HCT116 (cell line): ENCODE results near the gene PARVA. TPM values are rescaled to one million over a fixed set of nuclear protein-coding genes. Genes with fewer than 3 reads are reported as not detected.

Source experiments
- ATAC-seq: fragments of 200-7000 bp; cut with Tn5 transposase; 2 replicates; pipeline ENCODE4 v1.9.1; 2020; ENCODE audit warnings: mild to moderate bottlenecking, moderate library complexity
- BruUV-seq: library from RNA; stranded (reverse); fragments of 400-500 nt; replicated peaks from 2 replicates; lab custom pipeline; 2021; lab: Mats Ljungman, UMichigan
- CTCF ChIA-PET: fragments of 300-600 bp; sonication (Branson Sonifier 250); formaldehyde crosslinking; loops from one replicate; lab custom pipeline; 2021; ENCODE audit warnings: antibody characterized with exemption; lab: Charles Lee
- POLR2A ChIA-PET: fragments of 300-600, 350-600 bp; sonication (Branson Sonifier 250); formaldehyde crosslinking; loops from one replicate; lab custom pipeline; 2021; ENCODE audit warnings: antibody characterized with exemption; lab: Charles Lee
- RAD21 ChIA-PET, 2 experiments: fragments of 300-600 bp; sonication (Branson Sonifier 250); formaldehyde crosslinking; loops; one replicate each; lab custom pipeline; 2023; ENCODE audit warnings: low total read pairs in 2 of 2; ENCODE audit not compliant: uncharacterized antibody in 2 of 2, unreplicated experiment in 2 of 2, low non-redundant PET in 1 of 2; lab: Charles Lee
- DNase-seq: peaks from one replicate; pipeline ENCODE4 v3.0.0-alpha.2; 2010; ENCODE audit warnings: low read depth, low spot score
- H2AFZ ChIP-seq: fragments of 200-600 bp; shearing (Covaris generic), sonication (generic); 2 replicates; pipeline ENCODE4 v1.6.1; 2017; ENCODE audit warnings: low read depth, mixed run types, mixed read lengths, antibody characterized with exemption, low read length; ENCODE audit not compliant: poor library complexity, severe bottlenecking
- H3K27ac ChIP-seq: 2 replicates; pipeline ENCODE4 v1.5.1; 2012; ENCODE audit warnings: low read depth, low read length
- H3K27me3 ChIP-seq: fragments of 200-600 bp; sonication (generic); 2 replicates; pipeline ENCODE4 v1.6.1; 2016; ENCODE audit warnings: mixed run types, low read length, mixed read lengths; ENCODE audit not compliant: insufficient read depth
- H3K36me3 ChIP-seq, 2 experiments: fragments of 200-500 bp in 1 of 2; fragments of 200-600 bp in 1 of 2; sonication (Bioruptor generic) in 1 of 2; sonication (generic) in 1 of 2; 2 replicates each; pipeline versions ENCODE4 v1.5.1 to v1.6.1; 2014 to 2016; ENCODE audit warnings: low read length in 2 of 2, inconsistent platforms in 1 of 2, mixed read lengths in 1 of 2, mixed run types in 1 of 2; ENCODE audit not compliant: insufficient read depth in 2 of 2, control insufficient read depth in 1 of 2
- H3K4me1 ChIP-seq, 2 experiments: fragments of 200-600 bp in 1 of 2; sonication (generic) in 1 of 2; 2 replicates each; pipeline versions ENCODE4 v1.5.1 to v1.6.1; 2012 to 2017; ENCODE audit warnings: low read length in 2 of 2, inconsistent platforms in 1 of 2, mild to moderate bottlenecking in 1 of 2, mixed read lengths in 1 of 2, mixed run types in 1 of 2, moderate library complexity in 1 of 2; ENCODE audit not compliant: insufficient read depth in 2 of 2, control insufficient read depth in 1 of 2
- H3K4me2 ChIP-seq: fragments of 200-600 bp; sonication (generic); 2 replicates; pipeline ENCODE4 v1.6.1; 2017; ENCODE audit warnings: mixed run types, low read length, mixed read lengths
- H3K4me3 ChIP-seq, 2 experiments: fragments of 200-600 bp in 1 of 2; sonication (generic) in 1 of 2; replicated peaks in 1 of 2; 2 replicates each; pipeline ENCODE4 v1.5.1; 2011 to 2016; ENCODE audit warnings: low read length in 2 of 2, control low read depth in 1 of 2, low read depth in 1 of 2, mild to moderate bottlenecking in 1 of 2, mixed read lengths in 1 of 2, mixed run types in 1 of 2
- H3K79me2 ChIP-seq: fragments of 200-600 bp; sonication (generic); 2 replicates; pipeline ENCODE4 v1.6.1; 2017; ENCODE audit warnings: mild to moderate bottlenecking, mixed run types, low read length, moderate library complexity, mixed read lengths; ENCODE audit not compliant: insufficient read depth
- H3K9ac ChIP-seq: fragments of 200-600 bp; sonication (generic); 2 replicates; pipeline ENCODE4 v1.6.1; 2016; ENCODE audit warnings: low read length, mixed read lengths
- H3K9me2 ChIP-seq: fragments of 200-600 bp; sonication (generic), shearing (Covaris generic); 2 replicates; pipeline ENCODE4 v1.6.1; 2017; ENCODE audit warnings: mixed run types, mild to moderate bottlenecking, moderate library complexity; ENCODE audit not compliant: insufficient read depth
- H3K9me3 ChIP-seq, 2 experiments: fragments of 200-500 bp in 1 of 2; fragments of 200-600 bp in 1 of 2; sonication (Bioruptor generic) in 1 of 2; sonication (generic) in 1 of 2; 2 replicates each; pipeline ENCODE4 v1.6.1; 2014 to 2017; ENCODE audit warnings: low read length in 2 of 2, mixed read lengths in 2 of 2, inconsistent platforms in 1 of 2, low read depth in 1 of 2, mild to moderate bottlenecking in 1 of 2, mixed run types in 1 of 2, moderate library complexity in 1 of 2; ENCODE audit not compliant: control insufficient read depth in 1 of 2, insufficient read depth in 1 of 2
- H4K20me1 ChIP-seq: fragments of 200-600 bp; sonication (generic), shearing (Covaris generic); 2 replicates; pipeline ENCODE4 v1.6.1; 2017; ENCODE audit warnings: mixed run types, mild to moderate bottlenecking, moderate library complexity; ENCODE audit not compliant: insufficient read depth
- ATF3 ChIP-seq: IDR thresholded peaks from 2 replicates; pipeline ENCODE4 v1.6.1; 2012
- CBX3 ChIP-seq: IDR thresholded peaks from 2 replicates; pipeline ENCODE4 v1.6.1; 2012; ENCODE audit warnings: low read depth
- CTCF ChIP-seq, 3 experiments: fragments of 200-600 bp in 1 of 3; sonication (generic) in 1 of 3; IDR thresholded peaks in 2 of 3; conservative IDR thresholded peaks in 1 of 3; 2 replicates each; pipeline ENCODE4 v1.5.1; 2012 to 2017; ENCODE audit warnings: low read depth in 2 of 3, low read length in 2 of 3, antibody characterized with exemption in 1 of 3, borderline replicate concordance in 1 of 3, control low read depth in 1 of 3, mild to moderate bottlenecking in 1 of 3, mixed read lengths in 1 of 3, mixed run types in 1 of 3, moderate library complexity in 1 of 3; ENCODE audit not compliant: insufficient read depth in 1 of 3
- EGR1 ChIP-seq: IDR thresholded peaks from 2 replicates; pipeline ENCODE4 v1.6.1; 2012; ENCODE audit warnings: low read depth
- EZH2 ChIP-seq: fragments of 200-600 bp; sonication (generic); IDR thresholded peaks from 2 replicates; pipeline ENCODE4 v1.6.1; 2017; ENCODE audit warnings: antibody characterized with exemption, mixed run types
- EZH2phosphoT487 ChIP-seq: fragments of 200-600 bp; IDR thresholded peaks from 2 replicates; pipeline ENCODE4 v1.6.1; 2018; ENCODE audit warnings: antibody characterized with exemption, borderline replicate concordance
- FOSL1 ChIP-seq: IDR thresholded peaks from 2 replicates; pipeline ENCODE4 v1.6.1; 2012; ENCODE audit warnings: low read depth
- MAX ChIP-seq: IDR thresholded peaks from 2 replicates; pipeline ENCODE4 v1.6.1; 2012
- POLR2A ChIP-seq: IDR thresholded peaks from 2 replicates; pipeline ENCODE4 v1.7.0; 2011; ENCODE audit warnings: borderline replicate concordance; ENCODE audit not compliant: insufficient read depth, insufficient read length; ENCODE audit errors: extremely low read depth
- POLR2AphosphoS5 ChIP-seq: IDR thresholded peaks from 2 replicates; pipeline ENCODE4 v1.6.1; 2011; ENCODE audit warnings: mild to moderate bottlenecking, low read depth, low read length, moderate library complexity
- SIN3A ChIP-seq: IDR thresholded peaks from 2 replicates; pipeline ENCODE4 v1.6.1; 2012; ENCODE audit warnings: low read depth
- SP1 ChIP-seq: IDR thresholded peaks from 2 replicates; pipeline ENCODE4 v1.6.1; 2012; ENCODE audit warnings: low read depth
- TCF7L2 ChIP-seq: IDR thresholded peaks from 2 replicates; pipeline ENCODE4 v1.7.0; 2011; ENCODE audit warnings: borderline replicate concordance, inconsistent platforms; ENCODE audit not compliant: insufficient read depth, insufficient read length; ENCODE audit errors: extremely low read depth
- ZBTB33 ChIP-seq: IDR thresholded peaks from 2 replicates; pipeline ENCODE4 v1.6.1; 2011; ENCODE audit warnings: mild to moderate bottlenecking, low read length, moderate library complexity; ENCODE audit not compliant: insufficient replicate concordance; ENCODE audit errors: extremely low read depth
- ZNF274 ChIP-seq: fragments of 200-500 bp; sonication (Bioruptor generic); IDR thresholded peaks from 2 replicates; pipeline ENCODE4 v1.6.1; 2014; ENCODE audit warnings: mild to moderate bottlenecking, low read depth, low read length, inconsistent platforms
- intact Hi-C: fragments of 100-400 bp; cut with micrococcal nuclease; formaldehyde crosslinking; loops from 2 replicates; pipeline ENCODE4 v1.10.0; 2022
- total RNA-seq: library from RNA; stranded (reverse); gene quantifications from one replicate; pipeline ENCODE4 v1.2.1, GENCODE V29; 2021; ENCODE audit not compliant: unreplicated experiment

Gene PARVA
- total RNA-seq, 1 experiment from 2014 or later, result 18.4 TPM

GRCh38 chr11:12403122-12403996, 26.0 kb downstream of the PARVA start:
- Histone ChIP-seq H3K27ac (no peak overlapping the region), H3K9me3 (no peaks in the 10 kb centered on the region), H3K79me2 (no peaks in the 10 kb centered on the region), H3K4me2 (no peak overlapping the region), H4K20me1 (no peaks in the 10 kb centered on the region), H3K9ac (no peak overlapping the region), H3K36me3 (no peaks in the 10 kb centered on the region), H3K4me3 (no peak overlapping the region), H2AFZ (no peak overlapping the region), H3K9me2 (no peaks in the 10 kb centered on the region), H3K4me1 (peaks cover 4 to 6% of the 10 kb centered on the region in 2 experiments; a peak in 2 of 4 replicates), H3K27me3 (no peaks in the 10 kb centered on the region)
- ChIA-PET POLR2A (no interaction called here), CTCF (no interaction called here), RAD21 (no interaction called here)
- intact Hi-C loops, result no loop called here
- DNase-seq, result no peak
- TF ChIP-seq TCF7L2 (no peak), ZBTB33 (no peak), SP1 (no peak), CTCF (IDR thresholded peaks at IDR 0.05 in 2 of 3, conservative IDR thresholded peaks at IDR 0.05 in 1 of 3; ENCODE audit: borderline replicate concordance in 1 of 3, insufficient read depth in 1 of 3, low read depth in 2 of 3, low read length in 2 of 3) (no peak), ATF3 (no peak), CBX3 (no peak), EGR1 (no peak), POLR2AphosphoS5 (no peak), ZNF274 (no peak), FOSL1 (no peak), EZH2 (no peak), SIN3A (no peak), EZH2phosphoT487 (no peak), MAX (no peak), POLR2A (no peak)
- no TSS peak for BruUV-seq
- no peak for ATAC-seq
